Activated CD8-positive, alpha-beta memory T cell treated with anti-CD3 and anti-CD28 coated beads for 36 hours (primary cell): ENCODE results near the gene RAB10. TPM values are rescaled to one million over a fixed set of nuclear protein-coding genes. Genes with fewer than 3 reads are reported as not detected.
"Not testable (repeated sequence)": the region's sequence is repeated elsewhere in the genome, so short reads cannot be mapped to it uniquely, and the experiment has no call there.

Experiments used
- CTCF ChIA-PET: fragments of 350-600 bp; sonication (Branson Sonifier 250); formaldehyde crosslinking; loops from one replicate; lab custom pipeline; 2021; ENCODE audit warnings: antibody characterized with exemption; lab: Charles Lee
- POLR2A ChIA-PET: fragments of 350-600 bp; sonication (Branson Sonifier 250); formaldehyde crosslinking; loops from one replicate; lab custom pipeline; 2021; ENCODE audit warnings: antibody characterized with exemption; lab: Charles Lee
- total RNA-seq, 2 experiments: library from RNA; stranded (reverse); gene quantifications; one replicate each; pipeline ENCODE4 v1.2.3, GENCODE V29; 2021

The RAB10 gene
- total RNA-seq, 2 experiments from 2014 or later, result 150 to 152 TPM

- POLR2A ChIA-PET, result interaction anchor here (0.6 kb wide), 1 partner anchor 230 kb away, joined by 3 read pairs; no protein-coding TSS in a partner anchor
- CTCF ChIA-PET, result no interaction called here
Measured at GRCh38 chr2:26076001-26076587, 42.2 kb downstream of the RAB10 start.

DNA sequence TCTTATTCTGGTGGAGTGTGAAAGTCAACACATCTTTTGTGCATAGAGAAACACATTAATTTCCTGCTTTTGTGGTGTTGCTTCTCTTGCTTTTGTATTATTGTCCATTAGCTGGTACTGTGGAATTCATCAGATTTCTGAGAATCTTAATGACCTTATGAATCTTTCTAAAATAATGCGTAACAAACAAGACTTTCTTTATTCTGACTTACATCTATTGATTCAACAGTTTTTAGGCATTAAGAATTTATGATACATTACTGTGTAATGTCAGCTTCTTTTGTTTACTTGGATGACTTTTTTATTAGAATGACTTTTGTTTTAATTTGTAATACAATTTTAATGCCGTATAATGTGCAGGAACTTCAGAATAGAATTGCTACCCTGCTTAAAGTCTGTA lies 43.4 kb downstream of the RAB10 start:
- POLR2A ChIA-PET, result no interaction called here
- CTCF ChIA-PET, result no interaction called here

DNA sequence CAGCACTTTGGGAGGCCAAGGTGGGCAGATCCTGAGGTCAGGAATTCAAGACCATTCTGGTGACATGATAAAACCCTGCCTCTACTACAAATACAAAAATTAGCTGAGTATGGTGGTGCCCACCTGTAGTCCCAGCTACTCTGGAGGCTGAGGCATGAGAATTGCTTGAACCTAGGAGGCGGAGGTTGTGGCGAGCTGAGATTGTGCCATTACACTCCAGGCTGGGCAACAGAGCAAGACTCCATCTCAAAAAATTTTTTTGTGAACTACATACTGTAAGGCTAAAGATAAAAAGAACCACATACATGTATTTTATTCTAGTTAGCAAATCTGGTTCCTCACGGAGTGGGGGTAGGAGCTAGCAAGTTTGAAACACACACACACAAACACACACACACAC lies 45.1 kb downstream of the RAB10 start:
- CTCF ChIA-PET, result interaction anchor here (0.6 kb wide), 1 partner anchor 52 kb away, joined by 3 read pairs; no protein-coding TSS in a partner anchor

GRCh38 chr2:26080356-26080755 lies 46.5 kb downstream of the RAB10 start:
- ChIA-PET POLR2A (no interaction called here), CTCF (no interaction called here)

More for the DNA sequence above, 45.1 kb downstream of the RAB10 start:
- POLR2A ChIA-PET, result no interaction called here

DNA sequence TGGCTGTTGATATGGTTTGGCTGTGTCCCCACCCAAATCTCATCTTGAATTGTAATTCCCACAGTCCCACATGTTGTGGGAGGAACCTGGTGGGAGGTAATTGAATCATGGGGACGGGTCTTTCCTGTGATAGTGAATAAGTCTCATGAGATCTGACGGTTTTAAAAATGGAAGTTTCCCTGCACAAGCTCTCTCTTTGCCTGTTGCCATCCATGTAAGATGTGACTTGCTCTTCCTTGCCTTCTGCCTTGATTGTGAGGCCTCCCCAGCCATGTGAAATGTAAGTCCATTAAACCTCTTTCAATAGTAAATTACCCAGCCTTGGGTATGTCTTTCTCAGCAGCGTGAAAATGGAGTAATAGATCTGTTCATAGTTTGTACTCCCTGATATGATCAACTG lies 47.0 kb downstream of the RAB10 start:
- POLR2A ChIA-PET, CTCF ChIA-PET: not testable (repeated sequence)

GRCh38 chr2:26081556-26081955 lies 47.7 kb downstream of the RAB10 start:
- ChIA-PET CTCF (no interaction called here), POLR2A (no interaction called here)

DNA sequence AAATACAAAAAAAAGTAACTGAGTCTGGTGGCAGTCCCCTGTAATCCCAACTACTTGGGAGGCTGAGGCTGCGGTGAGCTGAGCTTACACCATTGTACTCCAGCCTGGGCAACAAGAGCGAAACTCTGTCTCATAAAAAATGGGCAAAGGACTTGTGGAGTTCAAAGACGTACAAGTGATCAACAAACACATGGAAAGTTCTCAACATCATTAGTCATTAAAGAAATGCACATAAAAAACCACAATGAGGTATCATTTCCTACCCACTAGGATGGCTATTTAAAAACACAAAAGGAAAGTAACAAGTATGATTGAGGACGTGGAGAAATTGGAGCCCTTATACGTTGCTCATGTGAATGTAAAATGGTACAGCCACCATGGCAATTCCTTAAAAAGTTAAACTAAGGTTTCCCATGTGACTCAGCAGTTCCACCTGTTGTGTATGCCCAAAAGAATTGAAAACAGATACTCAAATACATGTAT lies 52.3 kb downstream of the RAB10 start:
- ChIA-PET POLR2A (interaction anchor here (1.0 to 1.3 kb wide), 3 partner anchors 17 to 53 kb away, joined by 3 to 9 read pairs (median 4); partner anchors contain the start of gene RAB10), CTCF (interaction anchor here (0.7 to 2.1 kb wide), 4 partner anchors 49 to 98 kb away, joined by 3 to 6 read pairs (median 4); partner anchors contain the start of gene RAB10)

GRCh38 chr2:26086779-26087178 lies 52.9 kb downstream of the RAB10 start:
- POLR2A ChIA-PET, result interaction anchor here (1.0 to 1.3 kb wide), 2 partner anchors 51 to 53 kb away, joined by 3 to 9 read pairs; partner anchors contain the start of gene RAB10
- CTCF ChIA-PET, result interaction anchor here (0.7 to 2.1 kb wide), 3 partner anchors 49 to 95 kb away, joined by 3 to 6 read pairs (median 4); partner anchors contain the start of gene RAB10

GRCh38 chr2:26088038-26088643 lies 54.3 kb downstream of the RAB10 start:
- POLR2A ChIA-PET, result no interaction called here
- CTCF ChIA-PET, result interaction anchor here (0.6 to 1.2 kb wide), 6 partner anchors 20 to 97 kb away, joined by 3 to 5 read pairs (median 3); no protein-coding TSS in a partner anchor

DNA sequence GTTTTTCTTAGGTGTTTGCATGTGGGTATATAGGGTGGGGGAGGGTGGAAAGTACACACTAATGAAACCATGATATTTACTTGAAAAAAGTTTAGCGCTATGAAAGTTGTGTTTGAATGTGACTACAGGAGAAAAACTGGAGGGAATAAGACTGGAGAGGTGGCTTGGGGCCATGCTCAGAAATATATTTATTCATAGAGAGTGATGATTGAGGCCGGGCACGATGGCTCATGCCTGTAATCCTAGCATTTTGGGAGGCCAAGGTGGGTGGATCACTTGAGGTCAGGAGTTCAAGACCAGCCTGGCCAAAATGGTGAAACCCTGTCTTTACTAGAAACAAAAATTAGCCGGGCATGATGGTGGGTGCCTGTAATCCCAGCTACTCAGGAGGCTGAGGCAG lies 55.0 kb downstream of the RAB10 start:
- CTCF ChIA-PET, POLR2A ChIA-PET: not testable (repeated sequence)

GRCh38 chr2:26089337-26089736 lies 55.5 kb downstream of the RAB10 start:
- CTCF ChIA-PET, result no interaction called here
- POLR2A ChIA-PET, result no interaction called here

GRCh38 chr2:26095758-26096157 lies 61.9 kb downstream of the RAB10 start:
- ChIA-PET POLR2A (no interaction called here), CTCF (no interaction called here)

GRCh38 chr2:26099933-26100332 lies 66.0 kb downstream of the RAB10 start:
- ChIA-PET CTCF (interaction anchor here (0.7 kb wide), 1 partner anchor 108 kb away, joined by 3 read pairs; no protein-coding TSS in a partner anchor), POLR2A (interaction anchor here (0.6 kb wide), 1 partner anchor 16 kb away, joined by 3 read pairs; no protein-coding TSS in a partner anchor)

- POLR2A ChIA-PET, result interaction anchor here (0.6 kb wide), 1 partner anchor 16 kb away, joined by 3 read pairs; no protein-coding TSS in a partner anchor
Measured at GRCh38 chr2:26100384-26100783, 66.5 kb downstream of the RAB10 start.

DNA sequence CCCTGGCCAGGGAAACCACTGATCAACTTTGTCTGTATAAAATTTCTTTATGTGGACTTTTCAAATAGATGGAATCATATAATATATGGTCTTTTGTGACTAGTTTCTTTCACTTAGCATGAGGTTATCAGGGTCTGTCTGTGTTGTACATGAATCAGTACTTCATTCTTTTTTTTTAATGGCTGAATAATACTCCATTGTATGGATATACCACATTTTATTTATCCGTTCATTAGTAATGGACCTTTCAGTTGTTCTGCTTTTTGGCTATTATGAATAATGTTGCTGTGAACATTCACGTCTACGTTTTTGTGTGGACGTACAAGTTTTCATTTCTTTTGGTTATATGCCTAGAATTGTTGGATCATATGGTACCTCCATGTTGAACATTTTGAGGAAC lies 69.9 kb downstream of the RAB10 start:
- ChIA-PET POLR2A (no interaction called here), CTCF (no interaction called here)

More at GRCh38 chr2:26100384-26100783, 66.5 kb downstream of the RAB10 start:
- CTCF ChIA-PET, result no interaction called here

DNA sequence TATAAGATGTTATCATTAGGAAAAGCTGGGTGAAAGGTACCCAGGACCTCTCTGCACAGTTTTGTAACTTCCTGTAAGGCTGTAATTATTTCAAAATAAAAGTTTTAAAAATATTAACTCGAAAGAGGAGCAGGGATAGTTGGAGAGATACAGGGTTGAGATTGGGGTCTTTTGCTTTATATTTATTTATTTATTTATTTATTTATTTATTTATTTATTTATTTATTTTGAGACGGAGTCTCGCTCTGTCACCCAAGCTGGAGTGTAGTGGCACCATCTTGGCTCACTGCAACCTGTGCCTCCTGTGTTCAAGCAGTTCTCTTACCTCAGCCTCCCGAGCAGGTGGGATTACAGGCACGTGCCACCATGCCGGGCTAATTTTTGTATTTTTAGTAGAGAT lies 74.8 kb downstream of the RAB10 start:
- CTCF ChIA-PET, POLR2A ChIA-PET: not testable (repeated sequence)

- CTCF ChIA-PET, result no interaction called here
- POLR2A ChIA-PET, result interaction anchor here (0.5 kb wide), 1 partner anchor 21 kb away, joined by 3 read pairs; no protein-coding TSS in a partner anchor
Measured at GRCh38 chr2:26112201-26112600, 78.3 kb downstream of the RAB10 start.

DNA sequence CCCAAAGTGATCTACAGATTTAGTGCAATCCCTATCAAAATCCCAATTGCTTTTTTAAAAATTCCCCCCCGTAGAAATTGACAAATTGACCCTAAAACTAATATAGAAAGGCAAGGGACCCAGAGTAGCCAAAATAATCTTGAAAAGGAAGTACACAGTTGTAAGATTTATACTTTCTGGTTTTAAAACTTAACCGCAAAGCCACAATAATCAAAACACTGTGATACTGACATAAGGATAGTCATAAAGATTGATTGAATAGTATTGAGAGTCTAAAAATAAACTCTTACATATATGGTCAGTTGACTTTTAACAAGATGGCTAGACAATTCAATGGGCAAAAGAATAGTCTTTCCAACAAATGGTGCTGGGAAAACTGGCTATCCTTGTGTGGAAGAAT lies 80.3 kb downstream of the RAB10 start:
- CTCF ChIA-PET, result no interaction called here
- POLR2A ChIA-PET, result no interaction called here

GRCh38 chr2:26118682-26119081 lies 84.8 kb downstream of the RAB10 start:
- CTCF ChIA-PET, result interaction anchor here (0.6 to 1.1 kb wide), 2 partner anchors 116 to 127 kb away, joined by 3 to 4 read pairs; no protein-coding TSS in a partner anchor
- POLR2A ChIA-PET, result interaction anchor here (1.0 kb wide), 1 partner anchor 84 kb away, joined by 3 read pairs; the partner anchor contains the start of gene RAB10

DNA sequence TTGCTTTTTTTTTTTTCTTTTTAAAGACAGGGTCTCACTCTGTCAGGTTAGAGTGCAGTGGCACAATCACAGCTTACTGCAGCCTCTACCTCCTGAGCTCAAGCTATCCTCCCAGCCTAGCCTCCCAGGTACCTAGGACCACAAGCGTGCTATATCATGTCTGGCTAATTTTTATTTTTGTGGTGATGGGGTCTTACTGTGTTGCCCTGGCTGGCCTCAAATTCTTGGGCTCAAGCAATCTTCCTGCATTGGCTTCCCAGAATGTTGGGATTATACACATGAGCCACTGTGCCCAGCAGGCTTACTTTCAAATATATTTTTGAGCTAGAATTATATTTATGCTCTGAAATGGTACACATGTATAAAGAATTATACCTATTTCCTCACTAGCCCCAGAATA lies 85.6 kb downstream of the RAB10 start:
- CTCF ChIA-PET, result interaction anchor here (0.6 to 1.1 kb wide), 2 partner anchors 117 to 128 kb away, joined by 3 to 4 read pairs; no protein-coding TSS in a partner anchor
- POLR2A ChIA-PET, result interaction anchor here (0.6 kb wide), 1 partner anchor 447 kb away, joined by 3 read pairs; no protein-coding TSS in a partner anchor
